ENCODE results near the gene ISG20L2.

DNA sequence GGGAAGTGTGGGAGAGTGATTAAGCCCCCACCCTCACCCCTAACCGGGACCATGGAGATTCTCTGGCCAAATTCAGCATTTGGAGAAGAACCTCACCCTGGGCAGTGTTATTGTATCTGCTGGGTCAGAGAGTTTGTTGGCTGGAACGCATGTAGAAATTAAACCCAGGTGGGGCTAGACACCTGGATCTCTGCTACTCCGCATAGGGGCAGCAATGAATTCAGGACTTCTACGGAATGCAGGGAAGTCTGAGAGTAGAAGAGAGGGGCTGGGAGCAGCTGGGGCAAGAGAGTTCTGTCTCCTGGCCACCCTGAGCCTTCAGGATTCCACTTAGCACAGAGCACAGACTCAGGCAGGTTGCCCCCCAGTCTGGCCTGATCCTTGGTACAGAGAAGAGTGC lies 19.5 kb downstream of the ISG20L2 start:
- TF ChIP-seq ZFP30 (CRISPR knock-in tag; IDR thresholded peaks at IDR 0.05) = no peak
- TF ChIP-seq, protein P1, sequence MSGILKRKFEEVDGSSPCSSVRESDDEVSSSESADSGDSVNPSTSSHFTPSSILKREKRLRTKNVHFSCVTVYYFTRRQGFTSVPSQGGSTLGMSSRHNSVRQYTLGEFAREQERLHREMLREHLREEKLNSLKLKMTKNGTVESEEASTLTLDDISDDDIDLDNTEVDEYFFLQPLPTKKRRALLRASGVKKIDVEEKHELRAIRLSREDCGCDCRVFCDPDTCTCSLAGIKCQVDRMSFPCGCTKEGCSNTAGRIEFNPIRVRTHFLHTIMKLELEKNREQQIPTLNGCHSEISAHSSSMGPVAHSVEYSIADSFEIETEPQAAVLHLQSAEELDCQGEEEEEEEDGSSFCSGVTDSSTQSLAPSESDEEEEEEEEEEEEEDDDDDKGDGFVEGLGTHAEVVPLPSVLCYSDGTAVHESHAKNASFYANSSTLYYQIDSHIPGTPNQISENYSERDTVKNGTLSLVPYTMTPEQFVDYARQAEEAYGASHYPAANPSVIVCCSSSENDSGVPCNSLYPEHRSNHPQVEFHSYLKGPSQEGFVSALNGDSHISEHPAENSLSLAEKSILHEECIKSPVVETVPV (CRISPR knock-in tag; IDR thresholded peaks at IDR 0.05) = no peak
- no peak for TF ChIP-seq ZFP3 (CRISPR knock-in tag; IDR thresholded peaks at IDR 0.05)
- TF ChIP-seq GLIS3 (CRISPR knock-in tag; IDR thresholded peaks at IDR 0.05) = no peak
- TF ChIP-seq, protein P2, sequence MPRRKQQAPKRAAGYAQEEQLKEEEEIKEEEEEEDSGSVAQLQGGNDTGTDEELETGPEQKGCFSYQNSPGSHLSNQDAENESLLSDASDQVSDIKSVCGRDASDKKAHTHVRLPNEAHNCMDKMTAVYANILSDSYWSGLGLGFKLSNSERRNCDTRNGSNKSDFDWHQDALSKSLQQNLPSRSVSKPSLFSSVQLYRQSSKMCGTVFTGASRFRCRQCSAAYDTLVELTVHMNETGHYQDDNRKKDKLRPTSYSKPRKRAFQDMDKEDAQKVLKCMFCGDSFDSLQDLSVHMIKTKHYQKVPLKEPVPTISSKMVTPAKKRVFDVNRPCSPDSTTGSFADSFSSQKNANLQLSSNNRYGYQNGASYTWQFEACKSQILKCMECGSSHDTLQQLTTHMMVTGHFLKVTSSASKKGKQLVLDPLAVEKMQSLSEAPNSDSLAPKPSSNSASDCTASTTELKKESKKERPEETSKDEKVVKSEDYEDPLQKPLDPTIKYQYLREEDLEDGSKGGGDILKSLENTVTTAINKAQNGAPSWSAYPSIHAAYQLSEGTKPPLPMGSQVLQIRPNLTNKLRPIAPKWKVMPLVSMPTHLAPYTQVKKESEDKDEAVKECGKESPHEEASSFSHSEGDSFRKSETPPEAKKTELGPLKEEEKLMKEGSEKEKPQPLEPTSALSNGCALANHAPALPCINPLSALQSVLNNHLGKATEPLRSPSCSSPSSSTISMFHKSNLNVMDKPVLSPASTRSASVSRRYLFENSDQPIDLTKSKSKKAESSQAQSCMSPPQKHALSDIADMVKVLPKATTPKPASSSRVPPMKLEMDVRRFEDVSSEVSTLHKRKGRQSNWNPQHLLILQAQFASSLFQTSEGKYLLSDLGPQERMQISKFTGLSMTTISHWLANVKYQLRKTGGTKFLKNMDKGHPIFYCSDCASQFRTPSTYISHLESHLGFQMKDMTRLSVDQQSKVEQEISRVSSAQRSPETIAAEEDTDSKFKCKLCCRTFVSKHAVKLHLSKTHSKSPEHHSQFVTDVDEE (CRISPR knock-in tag; IDR thresholded peaks at IDR 0.05) = no peak
- TF ChIP-seq, protein P3, sequence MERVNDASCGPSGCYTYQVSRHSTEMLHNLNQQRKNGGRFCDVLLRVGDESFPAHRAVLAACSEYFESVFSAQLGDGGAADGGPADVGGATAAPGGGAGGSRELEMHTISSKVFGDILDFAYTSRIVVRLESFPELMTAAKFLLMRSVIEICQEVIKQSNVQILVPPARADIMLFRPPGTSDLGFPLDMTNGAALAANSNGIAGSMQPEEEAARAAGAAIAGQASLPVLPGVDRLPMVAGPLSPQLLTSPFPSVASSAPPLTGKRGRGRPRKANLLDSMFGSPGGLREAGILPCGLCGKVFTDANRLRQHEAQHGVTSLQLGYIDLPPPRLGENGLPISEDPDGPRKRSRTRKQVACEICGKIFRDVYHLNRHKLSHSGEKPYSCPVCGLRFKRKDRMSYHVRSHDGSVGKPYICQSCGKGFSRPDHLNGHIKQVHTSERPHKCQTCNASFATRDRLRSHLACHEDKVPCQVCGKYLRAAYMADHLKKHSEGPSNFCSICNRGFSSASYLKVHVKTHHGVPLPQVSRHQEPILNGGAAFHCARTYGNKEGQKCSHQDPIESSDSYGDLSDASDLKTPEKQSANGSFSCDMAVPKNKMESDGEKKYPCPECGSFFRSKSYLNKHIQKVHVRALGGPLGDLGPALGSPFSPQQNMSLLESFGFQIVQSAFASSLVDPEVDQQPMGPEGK (CRISPR knock-in tag; IDR thresholded peaks at IDR 0.05; ENCODE audit: borderline replicate concordance) = no peak
- TF ChIP-seq ISL1 (CRISPR knock-in tag; IDR thresholded peaks at IDR 0.05) = no peak
- TF ChIP-seq, protein P4, sequence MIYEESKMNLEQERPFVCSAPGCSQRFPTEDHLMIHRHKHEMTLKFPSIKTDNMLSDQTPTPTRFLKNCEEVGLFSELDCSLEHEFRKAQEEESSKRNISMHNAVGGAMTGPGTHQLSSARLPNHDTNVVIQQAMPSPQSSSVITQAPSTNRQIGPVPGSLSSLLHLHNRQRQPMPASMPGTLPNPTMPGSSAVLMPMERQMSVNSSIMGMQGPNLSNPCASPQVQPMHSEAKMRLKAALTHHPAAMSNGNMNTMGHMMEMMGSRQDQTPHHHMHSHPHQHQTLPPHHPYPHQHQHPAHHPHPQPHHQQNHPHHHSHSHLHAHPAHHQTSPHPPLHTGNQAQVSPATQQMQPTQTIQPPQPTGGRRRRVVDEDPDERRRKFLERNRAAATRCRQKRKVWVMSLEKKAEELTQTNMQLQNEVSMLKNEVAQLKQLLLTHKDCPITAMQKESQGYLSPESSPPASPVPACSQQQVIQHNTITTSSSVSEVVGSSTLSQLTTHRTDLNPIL (CRISPR knock-in tag; IDR thresholded peaks at IDR 0.05; ENCODE audit: low read depth) = no peak
- TF ChIP-seq PPARA (CRISPR knock-in tag; IDR thresholded peaks at IDR 0.05; ENCODE audit: borderline replicate concordance) = no peak
- no peak for TF ChIP-seq ARNTL (CRISPR knock-in tag; IDR thresholded peaks at IDR 0.05; ENCODE audit: borderline replicate concordance, low read depth)
- no peak for TF ChIP-seq BACH2 (CRISPR knock-in tag; IDR thresholded peaks at IDR 0.05; ENCODE audit: borderline replicate concordance)
- TF ChIP-seq TOX (CRISPR knock-in tag; IDR thresholded peaks at IDR 0.05; ENCODE audit: borderline replicate concordance) = no peak
- TF ChIP-seq SNAI2 (CRISPR knock-in tag; IDR thresholded peaks at IDR 0.05) = no peak

Measured in SK-N-SH treated with all-trans-retinoic acid at 6 μM for 48 hours (cell line).